Mammary epithelial cell (primary cell): ENCODE data around the gene TYMS.

Experiments
- EZH2 ChIP-seq: IDR thresholded peaks from 2 replicates; pipeline ENCODE4 v1.6.1; 2012; ENCODE audit warnings: low read length, inconsistent platforms, borderline replicate concordance
- TF ChIP-seq, protein P1 (sequence below), 2 donors: IDR thresholded peaks in 1 of 2; conservative IDR thresholded peaks in 1 of 2; 2 replicates each; pipeline ENCODE4 v1.5.1; 2011 to 2012; ENCODE audit warnings: inconsistent platforms in 2 of 2, low read length in 2 of 2, mild to moderate bottlenecking in 2 of 2, control low read depth in 1 of 2, low read depth in 1 of 2; ENCODE audit not compliant: insufficient read depth in 1 of 2; ENCODE audit errors: extremely low read depth in 1 of 2

DNA sequence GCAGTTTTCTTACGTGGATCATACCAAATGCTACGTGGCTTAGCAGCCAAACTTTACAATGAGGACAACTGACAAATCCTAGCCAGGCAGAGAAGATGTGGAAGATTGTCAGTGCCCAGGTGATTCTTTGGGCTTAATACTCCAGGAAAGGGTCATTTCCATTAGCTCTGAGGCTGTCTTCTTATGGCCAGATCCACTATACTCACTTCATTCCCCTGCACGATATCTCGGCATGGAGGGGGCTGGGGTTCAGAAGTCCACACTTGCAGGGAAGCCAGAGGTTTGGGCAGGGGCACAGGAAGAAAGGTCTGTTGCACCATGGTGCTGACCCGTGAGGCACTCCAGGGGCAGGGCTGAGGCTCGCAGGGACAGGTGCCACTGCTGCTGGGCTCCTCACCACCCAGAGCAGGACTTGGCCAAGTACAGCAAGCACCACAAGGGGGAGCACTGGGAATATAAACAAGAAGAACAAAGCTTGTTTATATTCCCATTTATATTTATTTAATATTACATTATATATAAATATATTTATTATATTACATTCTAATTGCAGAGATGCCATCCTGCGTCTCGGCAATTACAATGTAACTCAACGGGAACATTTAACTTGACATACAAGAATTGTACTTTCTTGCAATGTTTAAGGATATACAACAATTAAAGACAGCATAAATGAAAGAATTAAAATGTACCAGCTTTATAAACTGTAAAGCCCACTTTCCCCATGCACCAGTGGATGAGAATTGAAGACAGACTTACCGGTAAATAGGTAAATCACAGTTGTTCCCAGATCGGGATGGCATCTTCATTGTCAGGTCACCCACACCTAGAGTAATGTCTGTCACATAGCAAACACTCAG, 33.5 kb upstream of the TYMS start:
- TF ChIP-seq, protein P1, sequence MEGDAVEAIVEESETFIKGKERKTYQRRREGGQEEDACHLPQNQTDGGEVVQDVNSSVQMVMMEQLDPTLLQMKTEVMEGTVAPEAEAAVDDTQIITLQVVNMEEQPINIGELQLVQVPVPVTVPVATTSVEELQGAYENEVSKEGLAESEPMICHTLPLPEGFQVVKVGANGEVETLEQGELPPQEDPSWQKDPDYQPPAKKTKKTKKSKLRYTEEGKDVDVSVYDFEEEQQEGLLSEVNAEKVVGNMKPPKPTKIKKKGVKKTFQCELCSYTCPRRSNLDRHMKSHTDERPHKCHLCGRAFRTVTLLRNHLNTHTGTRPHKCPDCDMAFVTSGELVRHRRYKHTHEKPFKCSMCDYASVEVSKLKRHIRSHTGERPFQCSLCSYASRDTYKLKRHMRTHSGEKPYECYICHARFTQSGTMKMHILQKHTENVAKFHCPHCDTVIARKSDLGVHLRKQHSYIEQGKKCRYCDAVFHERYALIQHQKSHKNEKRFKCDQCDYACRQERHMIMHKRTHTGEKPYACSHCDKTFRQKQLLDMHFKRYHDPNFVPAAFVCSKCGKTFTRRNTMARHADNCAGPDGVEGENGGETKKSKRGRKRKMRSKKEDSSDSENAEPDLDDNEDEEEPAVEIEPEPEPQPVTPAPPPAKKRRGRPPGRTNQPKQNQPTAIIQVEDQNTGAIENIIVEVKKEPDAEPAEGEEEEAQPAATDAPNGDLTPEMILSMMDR (conservative IDR thresholded peaks at IDR 0.05 in 1 of 2, IDR thresholded peaks at IDR 0.05 in 1 of 2; ENCODE audit: extremely low read depth in 1 of 2, insufficient read depth in 1 of 2, low read depth in 1 of 2, low read length in 2 of 2) = peak; percentile 56 to 78
- TF ChIP-seq EZH2 = no peak
